HG03432 (cell line): Measurements from ENCODE around the gene MSS51.

Experiments used
- ATAC-seq: cut with Tn5 transposase; IDR thresholded peaks from one replicate; pipeline ENCODE4 v1.9.1; 2021; ENCODE audit warnings: mild to moderate bottlenecking, moderate library complexity; ENCODE audit not compliant: unreplicated experiment

Gene MSS51

DNA sequence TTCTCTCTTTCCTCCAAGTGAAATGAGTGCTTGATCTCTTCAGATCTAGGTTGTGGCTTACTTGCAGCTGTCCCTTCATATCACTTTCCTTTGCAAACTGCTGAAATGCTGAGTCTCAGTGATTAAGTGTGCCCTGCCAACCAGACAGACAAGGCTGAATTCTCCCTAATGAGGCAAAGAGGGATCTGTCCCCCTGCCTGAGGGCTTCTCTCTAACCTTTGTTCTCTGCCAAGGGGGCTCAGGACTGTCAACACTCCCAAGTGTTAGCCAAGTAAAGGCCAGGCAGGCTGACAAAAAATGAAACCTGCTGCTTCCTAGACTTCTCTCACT lies at the start of gene MSS51:
MSS51 (minus strand) TSS at position 24 of the 330 bp plus-strand sequence. CDS start 5,277 bp downstream, outside the sequence.
- no peak for ATAC-seq

DNA sequence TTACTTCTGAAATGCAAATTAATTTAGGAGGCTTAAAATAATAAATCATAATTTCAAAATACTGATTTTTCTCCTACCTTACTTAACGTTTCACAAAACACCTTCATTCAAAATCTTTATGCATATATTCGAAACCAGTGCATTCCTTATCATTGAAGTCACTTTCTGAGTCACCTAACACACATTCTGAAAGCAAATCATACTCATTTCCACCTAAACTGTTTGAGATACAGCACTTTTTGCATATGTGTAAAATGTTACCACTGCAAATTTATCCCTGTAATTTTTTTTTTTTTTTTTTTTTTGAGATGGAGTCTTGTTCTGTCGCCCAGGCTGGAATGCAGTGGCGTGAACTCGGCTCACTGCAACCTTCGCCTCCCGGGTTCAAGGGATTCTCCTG lies 46.8 kb upstream of the MSS51 start:
- ATAC-seq, result peak; percentile 42

DNA sequence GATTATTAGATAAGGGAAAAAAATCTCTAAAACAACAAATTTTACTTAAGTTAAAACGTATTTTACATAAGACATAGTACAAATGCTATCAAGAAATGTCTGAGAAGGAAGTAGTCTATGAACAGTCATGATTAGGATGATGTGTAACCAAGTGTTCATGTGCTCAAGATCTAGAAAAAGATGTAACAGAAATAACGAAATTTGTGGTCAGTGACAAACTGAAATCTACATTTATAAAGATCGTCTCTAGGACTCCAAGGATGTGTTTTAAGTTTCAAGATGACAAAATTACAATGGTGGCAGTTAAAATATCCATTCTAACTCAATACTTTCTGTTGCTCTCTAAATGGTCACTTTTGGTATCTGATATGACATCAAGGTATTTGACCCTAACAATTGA lies 45.3 kb upstream of the MSS51 start:
- no peak for ATAC-seq

DNA sequence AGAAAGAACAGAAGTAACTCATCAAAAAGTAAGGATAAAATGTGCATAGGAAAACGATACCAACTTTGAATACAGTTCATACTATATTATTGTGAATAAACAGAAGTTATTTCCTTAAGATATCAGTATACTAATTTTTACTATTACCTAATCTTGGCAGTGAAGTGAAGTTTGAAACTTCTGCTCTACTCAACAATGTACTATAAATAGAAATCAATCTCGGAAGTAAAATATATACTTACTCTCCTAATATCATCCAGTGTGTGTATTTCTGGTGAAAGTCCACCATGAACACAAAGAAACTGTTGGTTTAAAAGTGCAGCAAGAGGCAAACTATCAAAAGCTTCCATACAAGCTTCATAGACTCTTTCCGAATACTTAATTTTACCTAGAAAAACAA lies 37.9 kb upstream of the MSS51 start:
- no peak for ATAC-seq

DNA sequence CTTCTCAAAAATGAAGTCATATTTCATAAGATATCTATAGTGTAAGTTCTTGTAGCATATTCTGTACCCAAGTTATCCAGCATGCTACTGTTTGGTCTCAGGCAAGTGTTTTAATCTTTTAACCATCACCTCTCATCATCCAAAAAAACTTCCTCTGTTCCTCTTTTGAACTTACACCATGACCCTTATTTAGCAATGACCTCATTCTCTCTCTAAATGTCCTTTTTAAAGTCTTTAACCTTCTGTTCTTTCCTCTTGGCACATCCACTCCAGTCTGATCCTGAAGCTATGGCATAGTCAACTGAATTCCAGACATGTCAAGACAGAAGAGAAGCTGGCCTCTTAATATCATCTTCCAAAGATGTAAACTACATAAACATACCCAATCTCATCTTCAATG lies 36.2 kb upstream of the MSS51 start:
- no peak for ATAC-seq

DNA sequence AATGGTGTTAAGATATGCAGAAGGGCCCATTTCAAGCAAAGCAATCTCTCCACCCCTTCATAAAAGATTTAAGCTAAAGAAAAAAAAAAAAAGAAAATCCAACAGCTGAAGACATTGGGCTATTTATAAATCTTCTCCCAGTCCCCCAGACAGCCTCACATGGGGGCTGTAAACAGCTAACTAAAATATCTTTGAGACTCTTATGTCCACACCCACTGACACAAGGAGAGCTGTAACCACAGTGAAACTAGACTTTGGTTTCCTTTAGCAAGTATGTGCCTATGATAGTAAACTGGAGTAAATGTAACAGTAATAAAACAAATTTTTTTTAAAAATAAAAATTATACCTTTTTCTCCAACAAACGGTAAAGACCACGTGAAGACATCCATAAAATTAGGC lies 33.8 kb upstream of the MSS51 start:
- ATAC-seq, result no peak

DNA sequence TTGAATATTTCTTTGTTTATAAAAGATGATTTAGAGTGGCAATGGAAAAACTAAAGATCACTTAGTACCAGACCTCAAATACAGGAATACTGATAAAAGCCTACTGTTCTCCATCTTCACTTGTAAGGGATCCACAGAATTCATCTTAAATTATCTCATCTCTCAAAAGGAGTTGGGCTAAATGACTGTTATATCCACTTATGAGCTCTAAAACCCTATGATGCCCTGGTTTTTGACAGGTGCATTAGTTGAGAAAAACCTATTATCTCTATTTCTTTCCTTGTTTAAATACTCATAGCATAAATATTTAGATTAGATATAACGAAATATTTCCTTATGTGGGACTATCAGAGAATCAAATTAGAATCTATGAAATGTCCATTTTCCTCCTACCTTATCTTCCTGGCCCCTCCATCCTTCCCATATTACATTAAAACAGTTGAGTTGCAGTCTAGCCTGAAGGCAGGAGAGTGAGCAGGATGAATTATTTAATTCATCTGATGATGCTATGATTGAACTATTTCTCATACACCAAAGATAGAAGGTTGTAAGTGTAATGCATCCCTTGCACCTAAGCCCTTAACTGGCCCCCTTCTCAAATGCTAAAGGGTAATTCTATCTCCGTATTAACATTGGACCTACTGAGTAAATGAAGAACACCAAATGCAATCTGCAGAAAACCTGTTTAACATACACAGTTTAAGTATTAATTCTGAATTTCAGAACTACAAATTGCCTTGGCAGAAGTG lies 32.8 kb upstream of the MSS51 start:
- ATAC-seq, result no peak

DNA sequence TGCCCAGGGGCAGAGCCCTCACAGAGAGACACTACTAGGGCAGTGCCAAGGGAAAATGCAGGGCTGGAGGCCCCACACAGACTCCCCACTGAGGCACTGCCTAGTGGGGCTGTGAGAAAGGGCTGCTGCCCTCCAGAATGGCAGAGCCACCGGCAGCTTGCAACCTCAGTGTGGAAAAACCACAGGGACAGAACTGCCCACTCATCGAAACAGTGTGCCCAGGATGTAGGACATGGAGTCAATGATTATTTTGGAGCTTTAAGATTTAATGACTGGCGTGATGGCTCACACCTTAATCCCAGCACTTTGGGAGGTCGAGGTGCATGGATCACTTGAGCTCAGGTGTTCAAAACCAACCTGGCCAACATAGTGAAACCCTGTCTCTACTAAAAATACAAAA lies 27.5 kb upstream of the MSS51 start:
- no peak for ATAC-seq

DNA sequence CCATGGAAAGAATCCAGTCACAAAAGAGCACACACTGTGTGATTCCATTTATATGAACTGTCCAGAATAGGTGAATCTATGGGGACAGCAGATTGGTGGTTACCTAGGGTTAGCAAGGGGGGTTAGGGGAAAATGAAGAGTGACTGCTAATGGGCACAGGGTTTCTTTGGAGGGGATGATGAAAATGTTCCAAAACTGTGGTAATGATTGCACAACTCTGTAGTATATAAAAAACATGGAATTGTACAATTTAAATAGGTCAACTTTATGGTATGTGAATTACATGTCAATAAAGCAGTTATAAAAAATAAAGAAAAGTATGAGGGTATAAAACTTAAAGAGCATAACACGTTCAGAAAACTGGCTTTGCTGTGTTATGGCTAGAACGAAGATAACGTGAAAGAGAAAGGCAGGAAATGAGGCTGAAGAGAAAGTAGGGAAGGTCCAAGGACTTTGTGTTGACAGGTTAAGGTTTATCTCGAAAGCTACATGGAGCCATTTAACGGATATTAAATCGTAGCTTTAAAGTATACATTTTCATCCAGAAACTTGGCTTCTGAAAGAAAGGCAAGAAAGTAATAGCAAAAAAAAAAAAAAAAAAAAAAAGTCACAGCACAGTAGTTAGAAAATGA lies 26.4 kb upstream of the MSS51 start:
- no peak for ATAC-seq

DNA sequence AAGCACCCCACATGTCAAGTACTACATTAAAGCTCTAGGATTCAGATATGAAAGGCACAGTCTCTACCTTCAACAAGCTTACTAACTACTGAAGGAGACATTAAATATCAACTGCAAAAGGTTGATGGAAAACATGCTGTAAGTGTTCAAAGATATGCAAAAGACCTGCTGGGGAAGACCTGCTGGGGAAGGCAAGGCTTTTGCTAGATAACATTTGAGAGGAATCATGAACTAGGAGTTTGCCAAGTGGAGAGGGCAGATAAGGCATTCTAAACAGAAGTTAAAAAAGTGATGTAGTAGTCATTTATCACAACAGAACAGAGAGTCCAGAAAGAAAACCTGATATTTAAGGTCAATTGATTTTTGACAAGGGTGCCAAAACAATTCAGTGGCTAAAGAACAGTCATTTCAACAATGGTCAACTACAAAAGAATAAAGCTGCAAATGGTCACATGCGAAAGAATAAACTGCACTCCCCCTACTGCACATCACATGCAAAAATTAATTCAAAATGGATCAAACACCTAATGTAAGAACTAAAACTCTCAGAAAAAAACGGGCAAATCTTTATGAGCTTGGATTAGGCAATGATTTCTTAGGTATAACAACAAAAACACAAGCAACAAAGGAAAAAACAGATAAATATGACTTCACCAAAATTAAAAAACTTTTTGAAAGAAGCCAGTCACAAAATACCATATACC lies 23.0 kb upstream of the MSS51 start:
- no peak for ATAC-seq

DNA sequence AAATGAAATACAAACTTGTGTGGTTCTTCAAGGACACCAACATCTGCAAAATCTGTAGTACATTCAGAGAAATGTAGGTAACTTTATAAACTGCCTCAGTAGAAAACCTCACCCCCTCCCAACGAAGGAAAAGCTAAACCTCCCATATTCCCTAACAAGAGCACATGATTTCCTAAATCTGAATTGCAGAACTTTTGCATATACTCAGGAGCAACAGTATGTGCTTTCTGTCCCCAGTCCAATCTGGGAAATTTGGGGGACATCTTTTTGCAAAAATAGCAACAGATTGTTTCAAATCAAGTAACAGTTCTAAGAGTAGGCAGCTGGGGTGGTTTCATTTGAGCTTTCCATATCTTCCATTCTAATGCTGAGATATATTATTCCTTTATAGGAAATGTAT lies 15.8 kb upstream of the MSS51 start:
- ATAC-seq, result no peak

DNA sequence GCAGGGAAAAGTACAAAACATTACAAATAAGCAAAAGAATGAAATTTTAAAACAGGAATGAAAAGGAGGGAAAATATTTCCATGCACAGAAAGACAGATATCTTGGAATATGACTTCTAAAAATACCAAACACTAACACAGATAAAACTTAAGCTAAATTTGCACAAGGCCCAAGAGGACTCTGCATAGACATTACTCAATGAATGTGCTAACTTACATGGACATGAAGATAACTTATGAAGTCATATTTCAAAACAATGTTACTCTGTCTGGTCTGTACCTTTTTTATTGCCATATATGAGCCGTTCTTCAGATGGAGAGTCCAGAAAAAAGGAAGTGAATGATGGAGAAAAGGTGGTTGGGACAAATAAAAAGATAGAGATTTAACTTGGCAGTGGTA lies 15.0 kb upstream of the MSS51 start:
- no peak for ATAC-seq

DNA sequence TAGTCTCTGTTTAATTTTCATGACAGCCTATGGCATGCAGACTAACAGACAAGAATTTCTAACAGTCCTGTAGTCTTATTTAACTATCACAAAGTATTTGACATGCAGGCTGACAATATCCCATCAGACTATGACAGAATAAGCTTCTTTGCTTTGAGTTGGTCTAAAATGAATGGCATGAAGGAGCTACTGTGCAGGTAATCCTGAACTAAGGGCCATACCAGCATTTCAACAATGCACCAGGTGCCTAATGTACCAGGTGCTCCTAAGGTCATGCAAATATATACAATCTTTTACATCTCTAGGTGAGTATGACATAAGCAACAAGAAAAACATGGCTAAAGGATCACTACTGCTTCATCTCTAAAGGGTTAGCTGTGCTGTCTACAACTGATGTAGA lies 13.6 kb upstream of the MSS51 start:
- no peak for ATAC-seq

DNA sequence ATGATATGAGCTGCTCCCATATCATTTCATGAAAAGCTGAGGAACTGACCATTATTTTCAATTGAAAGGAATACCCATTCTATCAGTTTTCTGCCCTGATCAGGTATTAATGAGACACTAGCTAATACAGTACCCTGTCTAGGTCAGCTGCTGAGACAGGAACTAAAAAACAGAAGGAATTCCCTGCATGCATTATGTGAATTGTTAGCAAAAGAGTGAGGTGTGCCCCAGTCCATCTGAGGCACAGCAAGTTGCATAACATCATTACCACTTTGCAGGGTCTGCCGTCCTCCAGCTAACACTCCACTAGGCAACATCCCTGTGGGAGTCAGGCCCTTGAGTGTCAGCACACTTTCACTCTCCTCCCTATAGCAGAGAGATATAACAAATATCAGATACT lies 11.1 kb upstream of the MSS51 start:
- ATAC-seq, result no peak

DNA sequence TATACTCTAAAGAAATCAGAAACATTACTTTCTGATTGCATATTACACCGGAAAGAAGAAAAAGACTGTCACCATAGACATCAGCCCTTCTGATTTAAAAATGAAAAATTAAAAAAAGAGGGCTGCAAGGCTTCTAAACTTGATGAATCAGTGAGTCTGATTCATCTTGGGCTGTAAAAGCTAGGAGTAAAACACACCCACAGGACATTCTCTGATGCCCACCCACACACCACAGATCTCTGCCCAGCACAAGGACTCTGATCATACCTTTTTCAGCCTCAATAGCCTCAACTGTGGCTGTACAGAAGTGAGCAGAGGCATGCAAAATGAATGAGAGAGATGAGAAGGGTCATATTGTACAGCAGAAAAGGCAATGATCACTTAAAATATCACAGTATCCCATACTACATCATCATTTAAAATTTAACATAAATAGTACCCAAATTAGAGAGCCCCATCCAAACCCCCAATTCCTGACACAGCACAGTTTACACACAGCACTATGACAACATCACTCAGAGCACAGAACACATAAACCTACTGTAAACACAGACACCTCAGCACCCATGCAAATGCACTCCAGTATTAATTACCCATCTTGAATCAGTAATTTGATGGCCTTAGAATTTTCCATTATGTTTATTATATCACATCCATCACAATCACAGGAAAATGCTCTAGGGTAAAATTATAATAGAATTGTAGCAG lies 6.4 kb upstream of the MSS51 start:
- ATAC-seq, result no peak

DNA sequence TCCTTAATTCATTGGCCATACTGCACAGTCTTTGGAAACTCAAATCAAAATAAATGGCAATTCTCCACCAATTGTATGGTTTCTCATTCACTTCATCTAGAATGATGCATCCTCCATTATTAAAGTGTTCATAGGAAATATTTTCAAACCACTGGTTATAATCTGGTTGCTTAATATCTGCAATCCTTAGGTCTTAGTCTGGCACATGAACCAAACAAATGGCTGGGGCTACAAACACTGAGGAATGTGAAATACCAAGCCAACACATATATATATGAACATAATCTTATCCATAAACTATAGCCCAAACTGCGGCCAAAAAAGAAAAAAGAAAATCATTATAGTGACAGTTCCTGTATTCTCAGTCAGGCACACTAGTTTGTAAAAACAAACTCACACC lies 5.7 kb upstream of the MSS51 start:
- ATAC-seq, result no peak

DNA sequence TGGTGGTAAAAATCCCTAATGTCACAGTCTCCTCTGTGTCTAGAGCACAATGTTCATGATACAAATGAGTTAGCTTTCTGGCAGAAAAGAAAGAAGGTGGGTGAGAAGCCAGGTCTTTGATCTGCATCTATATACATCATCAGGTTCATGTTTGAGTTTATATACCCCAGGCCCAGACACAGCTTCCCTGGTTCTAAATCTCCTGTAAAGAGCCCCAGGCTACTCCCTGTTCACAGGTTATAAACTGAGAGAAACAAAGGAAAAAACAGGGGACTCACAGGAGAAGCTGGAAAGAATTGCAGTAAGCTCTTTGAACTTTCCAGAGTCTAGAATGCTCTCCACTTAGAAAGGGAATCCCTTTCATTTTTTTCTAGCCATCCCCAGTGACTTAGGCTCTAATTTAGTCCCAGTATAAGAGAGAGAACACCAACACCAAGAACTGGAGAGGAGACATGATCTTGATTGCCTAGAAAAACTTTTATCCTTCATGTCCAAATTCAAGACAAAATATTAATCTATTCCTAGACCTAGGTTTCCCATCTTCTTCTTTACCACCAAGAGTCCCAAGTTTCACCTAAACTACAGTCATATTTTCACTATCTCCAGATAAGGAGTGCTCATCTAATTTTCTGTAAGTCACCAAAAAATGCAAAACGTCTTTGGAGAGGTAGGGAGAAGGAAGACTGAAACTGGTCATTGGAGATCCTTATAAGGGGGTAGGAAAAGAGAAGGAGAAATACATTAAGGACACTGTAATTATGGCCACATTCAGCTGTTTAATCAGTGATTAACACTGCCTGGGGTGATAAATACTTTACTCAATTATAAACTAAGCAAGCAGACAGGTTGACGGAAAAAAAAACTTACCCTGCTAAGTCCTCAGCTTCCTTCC lies 469 bp downstream of the MSS51 start:
- no peak for ATAC-seq

DNA sequence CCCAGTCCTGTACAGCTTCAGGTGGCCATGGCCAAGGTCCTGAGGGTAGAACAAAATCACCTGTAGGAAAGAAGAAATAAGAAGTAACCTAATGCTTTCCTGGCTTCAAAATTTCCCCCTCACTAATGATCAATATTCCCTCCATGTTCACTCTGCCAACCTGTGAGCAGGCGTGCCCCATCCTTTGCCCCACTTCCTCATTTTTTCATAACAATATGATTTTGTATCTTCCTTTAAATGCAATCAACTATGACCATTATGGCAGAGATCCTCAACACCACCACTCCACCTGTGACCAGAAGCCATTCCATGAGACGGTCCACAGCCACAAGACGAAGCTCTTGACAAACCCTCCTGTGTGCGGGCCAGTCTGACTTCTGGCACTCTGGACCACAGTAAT lies 7.0 kb downstream of the MSS51 start:
- no peak for ATAC-seq

DNA sequence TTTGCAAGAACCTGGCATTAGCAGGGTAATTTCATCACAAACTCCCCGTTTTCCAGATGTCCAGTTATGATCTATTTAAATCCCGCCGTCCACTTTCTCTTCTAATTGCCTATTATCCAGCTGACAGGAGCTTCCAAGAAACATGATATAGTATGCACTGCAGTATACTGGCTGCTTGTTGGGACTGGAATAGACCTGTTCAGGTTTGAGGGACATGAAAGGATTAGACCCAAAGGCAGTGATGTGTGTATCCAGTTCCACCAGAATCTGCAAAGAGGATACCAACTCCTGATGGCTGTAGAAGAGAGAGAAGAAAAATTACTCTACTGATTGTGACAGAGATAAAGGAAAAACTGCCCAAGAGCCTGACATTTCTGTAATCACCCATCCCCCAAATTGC lies 8.9 kb downstream of the MSS51 start:
- no peak for ATAC-seq

DNA sequence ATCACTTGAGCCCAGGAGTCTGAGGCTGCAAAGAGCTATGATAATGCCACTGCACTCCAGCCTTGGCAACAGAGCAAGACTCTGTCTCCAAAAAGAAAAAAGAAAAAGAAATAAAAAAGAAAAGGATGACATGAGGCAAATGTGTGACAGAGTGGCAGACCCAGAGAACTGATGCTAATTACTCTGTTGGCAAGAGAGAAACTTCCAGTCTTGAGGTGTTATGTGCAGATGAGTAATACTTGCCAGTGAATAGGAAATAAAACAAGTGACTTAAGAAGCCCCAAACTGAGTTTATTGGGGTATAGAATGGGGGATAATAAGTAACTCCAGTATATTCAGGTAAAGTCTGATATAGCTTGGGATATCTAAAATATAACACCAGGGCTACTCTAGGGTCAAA lies 10.1 kb downstream of the MSS51 start:
- no peak for ATAC-seq

DNA sequence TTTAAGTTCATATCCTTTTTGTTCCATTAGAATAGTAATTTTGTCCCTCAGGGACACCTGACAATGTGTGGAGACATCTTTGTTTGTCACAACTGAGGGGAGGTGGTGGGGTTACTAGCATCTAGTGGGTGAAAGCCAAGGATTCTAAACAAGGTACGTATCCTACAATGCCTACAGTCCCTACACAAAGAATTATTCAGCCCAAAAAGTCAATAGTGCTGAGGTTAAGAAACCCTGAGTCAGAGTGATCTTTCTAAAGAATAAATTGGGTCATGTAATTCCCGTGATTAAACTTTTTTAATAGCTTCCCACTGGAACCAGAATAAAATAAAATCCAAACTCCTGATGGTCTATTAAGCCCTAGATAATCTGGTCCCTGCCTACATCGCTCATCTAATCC lies 16.8 kb downstream of the MSS51 start:
- ATAC-seq, result no peak
